BJ (cell line): ENCODE measurements around the gene LPAR6. TPM values are rescaled to one million over a fixed set of nuclear protein-coding genes. Genes with fewer than 3 reads are reported as not detected.
A peak's percentile ranks its signal among the peaks of the same experiment; 100 is the strongest.

Source experiments
- CTCF ChIA-PET: fragments of 350-600 bp; formaldehyde crosslinking; extraction: SDS; loops from one replicate; lab custom pipeline; 2021; ENCODE audit warnings: antibody characterized with exemption, inconsistent platforms; lab: Yijun Ruan, JAX
- POLR2A ChIA-PET: fragments of 300-600 bp; sonication (Branson Sonifier 250); formaldehyde crosslinking; extraction: SDS; loops from one replicate; lab custom pipeline; 2021; ENCODE audit warnings: antibody characterized with exemption; lab: Charles Lee
- DNase-seq: peaks from one replicate; pipeline ENCODE4 v3.0.0-alpha.2; 2011; ENCODE audit warnings: low read depth
- H3K27me3 ChIP-seq: 2 replicates; pipeline ENCODE4 v1.6.0; 2011; ENCODE audit warnings: low read length; ENCODE audit not compliant: control insufficient read depth, insufficient read depth
- H3K36me3 ChIP-seq: 2 replicates; pipeline ENCODE4 v1.5.1; 2011; ENCODE audit warnings: low read length; ENCODE audit not compliant: control insufficient read depth, insufficient read depth
- H3K4me3 ChIP-seq: 2 replicates; pipeline ENCODE4 v1.5.1; 2011; ENCODE audit warnings: low read depth, mild to moderate bottlenecking, control low read depth, low read length
- polyA plus RNA-seq: library from polyadenylated mRNA; depleted of rRNA; stranded (reverse); fragments of >200 nt; gene quantifications from 2 replicates; pipeline ENCODE4 v1.2.3, GENCODE V29; 2011
- TF ChIP-seq, protein P1 (sequence below): IDR thresholded peaks from 2 replicates; pipeline ENCODE4 v1.5.1; 2011; ENCODE audit warnings: low read depth, mild to moderate bottlenecking, control low read depth, inconsistent platforms, low read length, moderate library complexity; ENCODE audit not compliant: insufficient read depth

Gene LPAR6
- polyA plus RNA-seq, 1 experiment, result 4.4 TPM

DNA sequence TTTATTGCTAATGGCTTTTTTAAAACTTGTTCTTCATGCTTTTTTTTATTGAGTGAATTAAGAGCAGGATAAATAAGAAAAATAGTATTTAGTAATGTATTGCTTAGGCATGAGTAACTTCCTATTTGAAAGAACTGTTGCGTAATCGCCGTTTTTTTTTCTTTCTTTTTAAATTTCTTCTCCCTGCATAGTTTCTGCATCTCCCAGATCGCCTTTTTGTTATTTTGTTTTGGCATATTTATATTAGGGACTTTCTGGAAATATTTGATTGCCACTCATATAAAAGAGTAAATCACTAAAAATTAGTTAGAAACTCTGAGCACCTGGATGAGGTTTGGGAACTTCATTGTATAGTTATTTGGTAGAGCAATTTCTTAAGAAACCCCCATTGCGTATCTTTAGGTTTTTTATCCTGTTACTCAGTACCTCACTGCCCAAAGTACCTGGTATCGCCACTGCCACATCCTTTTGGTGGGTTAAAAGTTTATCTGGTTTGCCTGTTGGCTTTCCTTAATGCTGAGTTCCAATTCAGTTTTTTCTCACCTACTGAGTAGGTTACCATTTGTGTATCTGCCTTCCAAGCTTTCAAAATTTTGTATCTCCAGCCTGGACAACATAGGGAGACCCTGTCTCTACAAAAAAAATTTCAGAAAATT lies 36.2 kb upstream of the LPAR6 start:
- TF ChIP-seq, protein P1, sequence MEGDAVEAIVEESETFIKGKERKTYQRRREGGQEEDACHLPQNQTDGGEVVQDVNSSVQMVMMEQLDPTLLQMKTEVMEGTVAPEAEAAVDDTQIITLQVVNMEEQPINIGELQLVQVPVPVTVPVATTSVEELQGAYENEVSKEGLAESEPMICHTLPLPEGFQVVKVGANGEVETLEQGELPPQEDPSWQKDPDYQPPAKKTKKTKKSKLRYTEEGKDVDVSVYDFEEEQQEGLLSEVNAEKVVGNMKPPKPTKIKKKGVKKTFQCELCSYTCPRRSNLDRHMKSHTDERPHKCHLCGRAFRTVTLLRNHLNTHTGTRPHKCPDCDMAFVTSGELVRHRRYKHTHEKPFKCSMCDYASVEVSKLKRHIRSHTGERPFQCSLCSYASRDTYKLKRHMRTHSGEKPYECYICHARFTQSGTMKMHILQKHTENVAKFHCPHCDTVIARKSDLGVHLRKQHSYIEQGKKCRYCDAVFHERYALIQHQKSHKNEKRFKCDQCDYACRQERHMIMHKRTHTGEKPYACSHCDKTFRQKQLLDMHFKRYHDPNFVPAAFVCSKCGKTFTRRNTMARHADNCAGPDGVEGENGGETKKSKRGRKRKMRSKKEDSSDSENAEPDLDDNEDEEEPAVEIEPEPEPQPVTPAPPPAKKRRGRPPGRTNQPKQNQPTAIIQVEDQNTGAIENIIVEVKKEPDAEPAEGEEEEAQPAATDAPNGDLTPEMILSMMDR, result no peak
- no peaks in the 10 kb centered on the region for H3K27me3 ChIP-seq
- POLR2A ChIA-PET, result no interaction called here
- no peaks in the 10 kb centered on the region for H3K36me3 ChIP-seq
- CTCF ChIA-PET, result interaction anchor here (0.6 kb wide), 1 partner anchor 28 kb away, joined by 3 read pairs; no protein-coding TSS in a partner anchor
- DNase-seq, result peak; percentile 44
- no peak overlapping the region for H3K4me3 ChIP-seq

DNA sequence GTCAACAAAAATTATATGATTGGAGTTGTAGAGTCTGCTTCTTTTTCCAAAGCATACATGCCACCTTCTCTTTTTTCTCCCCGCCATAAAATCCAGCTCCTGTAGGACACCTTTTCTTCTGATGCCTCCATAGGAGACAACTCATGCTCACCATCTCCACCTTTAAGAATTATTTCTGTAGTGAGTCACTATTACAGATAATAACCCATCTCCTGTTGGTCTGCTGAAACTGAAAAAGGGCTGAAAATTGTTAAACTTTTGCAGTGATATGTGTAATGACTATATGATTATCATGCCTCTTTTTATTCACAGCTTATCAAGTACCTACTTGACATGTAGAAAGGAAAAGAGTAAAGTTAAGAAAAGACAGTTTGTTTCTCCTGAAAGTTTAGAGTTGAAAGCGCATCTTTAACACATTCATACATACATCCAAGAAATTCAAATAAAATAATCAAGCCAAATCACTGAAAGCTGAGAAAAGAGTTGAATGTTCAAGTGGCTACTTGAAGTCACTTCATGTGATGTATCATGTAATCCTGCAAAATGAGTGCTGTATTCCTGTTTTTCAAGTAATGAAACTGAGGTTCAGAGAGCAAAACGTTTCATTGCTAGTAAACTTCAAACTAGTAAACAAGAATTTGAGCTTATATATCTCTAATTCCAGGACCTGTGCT lies 35.5 kb upstream of the LPAR6 start:
- Histone ChIP-seq H3K36me3 (no peaks in the 10 kb centered on the region), H3K27me3 (no peaks in the 10 kb centered on the region), H3K4me3 (no peak overlapping the region)
- ChIA-PET CTCF (interaction anchor here (0.6 kb wide), 1 partner anchor 29 kb away, joined by 3 read pairs; no protein-coding TSS in a partner anchor), POLR2A (no interaction called here)
- TF ChIP-seq, protein P1, result no peak
- DNase-seq, result peak; percentile 24

DNA sequence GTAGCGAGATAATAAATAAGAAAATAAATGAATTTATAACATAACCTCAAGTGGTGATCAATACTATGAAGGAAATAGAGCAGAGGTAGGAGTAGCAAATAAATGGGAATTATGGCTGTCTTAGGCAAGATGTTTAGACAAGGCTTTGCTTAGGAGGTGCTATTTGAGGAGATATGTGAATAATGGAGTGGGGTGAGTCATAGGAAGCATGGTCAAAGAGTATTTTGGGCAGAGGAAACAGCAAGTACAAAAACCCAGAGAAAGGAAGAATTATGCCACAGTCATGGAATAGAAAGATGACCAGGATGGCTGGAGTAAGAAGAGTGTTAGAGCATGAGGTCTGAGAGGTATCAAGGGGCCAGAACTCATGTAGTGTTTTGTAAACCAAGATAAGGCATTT lies 33.6 kb upstream of the LPAR6 start:
- ChIA-PET POLR2A (no interaction called here), CTCF (no interaction called here)
- H3K36me3 ChIP-seq, result no peaks in the 10 kb centered on the region
- TF ChIP-seq, protein P1, result no peak
- H3K27me3 ChIP-seq, result no peaks in the 10 kb centered on the region
- no peak for DNase-seq
- no peak overlapping the region for H3K4me3 ChIP-seq

DNA sequence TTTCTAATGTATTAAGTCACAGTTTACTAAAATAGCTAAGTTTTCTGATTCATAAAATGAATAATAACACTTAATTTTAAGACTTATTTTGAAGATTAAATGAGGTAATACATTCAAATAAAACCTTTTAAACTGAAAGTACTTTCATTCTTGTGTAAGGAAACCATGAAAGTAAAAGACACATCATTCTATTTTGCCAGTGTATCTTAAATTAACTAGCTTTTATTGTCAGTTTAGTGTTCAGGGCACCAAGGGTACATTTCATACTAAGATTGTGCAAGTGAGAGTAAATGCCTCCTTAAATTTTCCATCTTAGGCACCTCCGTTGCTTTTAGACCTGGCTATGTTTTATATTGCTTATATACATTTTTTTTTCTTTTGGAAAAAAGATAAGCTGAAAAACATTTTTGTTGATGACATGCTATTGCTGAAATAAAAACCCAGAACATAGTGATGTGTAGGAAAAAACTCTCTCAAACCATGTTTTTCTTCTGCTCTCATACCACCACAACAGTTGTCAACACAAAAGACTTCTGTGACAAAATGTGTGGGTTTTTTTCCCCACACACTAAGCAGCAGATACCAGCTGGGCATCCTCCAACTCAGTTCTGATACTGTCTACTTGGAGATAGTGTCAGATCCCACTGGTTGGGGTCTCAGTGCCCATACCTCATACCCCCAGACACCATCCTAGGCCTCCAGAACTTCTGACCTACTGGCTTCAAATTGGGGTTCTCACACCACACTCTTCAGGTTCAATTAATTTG lies 30.7 kb upstream of the LPAR6 start:
- no peaks in the 10 kb centered on the region for H3K36me3 ChIP-seq
- POLR2A ChIA-PET, result no interaction called here
- CTCF ChIA-PET, result no interaction called here
- no peak for DNase-seq
- TF ChIP-seq, protein P1, result no peak
- H3K27me3 ChIP-seq, result no peaks in the 10 kb centered on the region
- H3K4me3 ChIP-seq, result no peak overlapping the region

DNA sequence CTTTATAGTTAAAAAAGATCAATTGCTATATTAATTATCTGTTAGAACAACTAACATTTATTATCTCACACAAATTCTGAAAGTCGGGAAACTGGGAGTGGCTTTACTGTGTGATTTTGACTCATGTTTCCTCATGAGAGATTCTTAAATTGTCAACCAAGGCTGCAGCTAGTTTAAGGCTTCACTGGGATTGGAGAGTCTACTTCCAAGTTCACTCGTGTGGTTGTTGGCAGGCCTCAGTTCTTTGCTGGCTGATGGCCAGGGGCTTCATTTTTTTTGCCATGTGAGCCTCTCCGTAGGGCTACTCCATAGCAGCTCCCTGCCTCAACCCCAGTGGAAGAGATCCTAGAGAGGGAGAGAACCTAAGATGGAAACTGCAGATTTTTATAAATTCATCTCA lies 24.5 kb upstream of the LPAR6 start:
- Histone ChIP-seq H3K27me3 (no peaks in the 10 kb centered on the region), H3K4me3 (no peak overlapping the region), H3K36me3 (no peaks in the 10 kb centered on the region)
- TF ChIP-seq, protein P1, result no peak
- DNase-seq, result no peak
- CTCF ChIA-PET, result no interaction called here
- POLR2A ChIA-PET, result no interaction called here
